Panc1 (cell line): ENCODE measurements around the gene E2F1.

Source experiments
- CTCF ChIP-seq: fragments of 450-650 bp; IDR thresholded peaks from 2 replicates; pipeline ENCODE4 v1.5.1; 2017; ENCODE audit warnings: mild to moderate bottlenecking
- SIN3A ChIP-seq: IDR thresholded peaks from 2 replicates; pipeline ENCODE4 v1.6.1; 2012; ENCODE audit warnings: low read depth, mild to moderate bottlenecking, low read length, moderate library complexity, borderline replicate concordance; ENCODE audit not compliant: insufficient read depth

GRCh38 chr20:33697129-33697528 lies 10.9 kb upstream of the E2F1 start:
- TF ChIP-seq CTCF: no peak
- no peak for TF ChIP-seq SIN3A
